GM23248 (cell line): Measurements from ENCODE around the gene DNAAF5. TPM values are rescaled to one million over a fixed set of nuclear protein-coding genes. Genes with fewer than 3 reads are reported as not detected.

ENCODE experiments used
- DNase-seq: peaks from one replicate; pipeline ENCODE4 v3.0.0-alpha.2; 2015
- H2AFZ ChIP-seq: fragments of 200-600 bp; sonication (generic); 2 replicates; pipeline ENCODE4 v1.6.1; 2016; ENCODE audit warnings: antibody characterized with exemption
- H3F3A ChIP-seq: fragments of 200-600 bp; sonication (generic); 2 replicates; pipeline ENCODE4 v1.6.1; 2016; ENCODE audit warnings: mild to moderate bottlenecking, antibody characterized with exemption, mixed run types; ENCODE audit not compliant: insufficient read depth
- H3K27ac ChIP-seq: fragments of 200-600 bp; sonication (generic); 2 replicates; pipeline ENCODE4 v1.5.1; 2016; ENCODE audit warnings: mild to moderate bottlenecking
- H3K27me3 ChIP-seq: fragments of 200-600 bp; sonication (generic); replicated peaks from 2 replicates; pipeline ENCODE4 v1.6.1; 2016; ENCODE audit warnings: mild to moderate bottlenecking; ENCODE audit not compliant: insufficient read depth
- H3K36me3 ChIP-seq: fragments of 200-600 bp; sonication (generic); 2 replicates; pipeline ENCODE4 v1.6.1; 2016; ENCODE audit warnings: low read depth, mild to moderate bottlenecking
- H3K4me1 ChIP-seq: fragments of 200-600 bp; sonication (generic); 2 replicates; pipeline ENCODE4 v1.6.1; 2016; ENCODE audit warnings: mild to moderate bottlenecking; ENCODE audit not compliant: insufficient read depth
- H3K4me2 ChIP-seq: fragments of 200-600 bp; sonication (generic); one replicate; pipeline ENCODE4 v1.6.1; 2016; ENCODE audit warnings: mild to moderate bottlenecking; ENCODE audit not compliant: unreplicated experiment
- H3K4me3 ChIP-seq: fragments of 200-600 bp; sonication (generic); 2 replicates; pipeline ENCODE4 v1.5.1; 2016; ENCODE audit warnings: mild to moderate bottlenecking
- H3K79me2 ChIP-seq: fragments of 200-600 bp; sonication (generic); 2 replicates; pipeline ENCODE4 v1.6.1; 2016; ENCODE audit warnings: mild to moderate bottlenecking; ENCODE audit not compliant: insufficient read depth
- H3K9ac ChIP-seq: fragments of 200-600 bp; sonication (generic); 2 replicates; pipeline ENCODE4 v1.6.1; 2016; ENCODE audit warnings: mild to moderate bottlenecking
- H3K9me2 ChIP-seq: fragments of 200-600 bp; sonication (generic); 2 replicates; pipeline ENCODE4 v1.6.1; 2016; ENCODE audit warnings: mixed run types, mild to moderate bottlenecking, moderate library complexity; ENCODE audit not compliant: insufficient read depth
- H3K9me3 ChIP-seq: fragments of 200-600 bp; sonication (generic); one replicate; pipeline ENCODE4 v1.6.1; 2017; ENCODE audit warnings: low read depth
- H4K20me1 ChIP-seq: fragments of 200-600 bp; sonication (generic); 2 replicates; pipeline ENCODE4 v1.6.0; 2016; ENCODE audit not compliant: insufficient read depth
- EZH2 ChIP-seq: fragments of 200-600 bp; sonication (generic); IDR thresholded peaks from 2 replicates; pipeline ENCODE4 v1.6.1; 2018; ENCODE audit warnings: antibody characterized with exemption, mild to moderate bottlenecking; ENCODE audit not compliant: insufficient read depth, poor library complexity, severe bottlenecking
- EZH2phosphoT487 ChIP-seq: fragments of 200-600 bp; sonication (generic); IDR thresholded peaks from 2 replicates; pipeline ENCODE4 v1.6.1; 2018; ENCODE audit warnings: antibody characterized with exemption, moderate library complexity, mild to moderate bottlenecking, low read depth; ENCODE audit not compliant: insufficient read depth
- WGBS, 2 experiments: methylation state at CpG; one replicate each; pipeline ENCODE4 v1.1.6; 2015 to 2017; ENCODE audit warnings: low lambda C conversion rate in 2 of 2, low coverage in 1 of 2; ENCODE audit errors: missing lambda C conversion rate in 2 of 2; 5-methylcytosine and 5-hydroxymethylcytosine counted together
- in situ Hi-C: fragments of 300-500 bp; cut with MboI; formaldehyde crosslinking; loops from 2 replicates; pipeline ENCODE4 v1.15.0; 2020
- polyA plus RNA-seq: library from polyadenylated mRNA; unstranded; fragments of >200 nt; fragmentation: Nextera tagmentation; extraction: Ambion mirVana; gene quantifications from 2 replicates; pipeline ENCODE4 v1.2.1, GENCODE V29; 2016
- total RNA-seq: library from RNA; depleted of rRNA; stranded (reverse); fragments of >200 nt; shearing (Covaris generic); gene quantifications from 2 replicates; pipeline ENCODE4 v1.2.3, GENCODE V29; 2014

Gene DNAAF5
- total and polyA plus RNA-seq, 2 experiments from 2014 or later: 5.7 to 35.7 TPM

- Histone ChIP-seq H3K4me3 (no peak overlapping the region), H3F3A (no peaks in the 10 kb centered on the region), H3K27me3 (no peaks in the 10 kb centered on the region), H3K9me3 (no peaks in the 10 kb centered on the region), H3K9me2 (no peaks in the 10 kb centered on the region), H2AFZ (no peak overlapping the region), H3K4me2 (no peak overlapping the region), H4K20me1 (no peaks in the 10 kb centered on the region), H3K9ac (no peak overlapping the region), H3K27ac (no peak overlapping the region), H3K4me1 (no peaks in the 10 kb centered on the region), H3K36me3 (no peaks in the 10 kb centered on the region), H3K79me2 (no peaks in the 10 kb centered on the region)
- DNase-seq: no peak
- TF ChIP-seq EZH2 (no peak), EZH2phosphoT487 (no peak)
- 96% methylated on average over 46 to 55 of the region's 56 CpGs for WGBS, 2 experiments
- in situ Hi-C loops: no loop called here
These were observed 56.4 kb downstream of the DNAAF5 start for GRCh38 chr7:782718-783449.

GRCh38 chr7:783556-784490, 57.3 kb downstream of the DNAAF5 start:
- H3F3A ChIP-seq: no peaks in the 10 kb centered on the region
- no peak overlapping the region for H2AFZ ChIP-seq
- H3K36me3 ChIP-seq: no peaks in the 10 kb centered on the region
- no peaks in the 10 kb centered on the region for H3K27me3 ChIP-seq
- no peak overlapping the region for H3K9ac ChIP-seq
- WGBS, 2 experiments: 90 to 93% methylated on average over 33 to 36 of the region's 36 CpGs
- no peak overlapping the region for H3K27ac ChIP-seq
- no peaks in the 10 kb centered on the region for H3K79me2 ChIP-seq
- no peaks in the 10 kb centered on the region for H3K4me1 ChIP-seq
- no peaks in the 10 kb centered on the region for H3K9me3 ChIP-seq
- H4K20me1 ChIP-seq: no peaks in the 10 kb centered on the region
- no peak overlapping the region for H3K4me2 ChIP-seq
- no peak for DNase-seq
- H3K4me3 ChIP-seq: no peak overlapping the region
- in situ Hi-C loops: no loop called here
- H3K9me2 ChIP-seq: no peaks in the 10 kb centered on the region
- TF ChIP-seq EZH2phosphoT487: no peak
- no peak for TF ChIP-seq EZH2

- H2AFZ ChIP-seq: no peak overlapping the region
- no peaks in the 10 kb centered on the region for H3K9me3 ChIP-seq
- no peaks in the 10 kb centered on the region for H3K9me2 ChIP-seq
- no peaks in the 10 kb centered on the region for H3K79me2 ChIP-seq
- H3F3A ChIP-seq: no peaks in the 10 kb centered on the region
- no peaks in the 10 kb centered on the region for H3K4me1 ChIP-seq
- no peaks in the 10 kb centered on the region for H4K20me1 ChIP-seq
- no peak for DNase-seq
- no peak overlapping the region for H3K9ac ChIP-seq
- H3K36me3 ChIP-seq: no peaks in the 10 kb centered on the region
- H3K4me2 ChIP-seq: no peak overlapping the region
- in situ Hi-C loops: no loop called here
- TF ChIP-seq EZH2phosphoT487: no peak
- H3K27ac ChIP-seq: no peak overlapping the region
- WGBS, 2 experiments: 93 to 94% methylated on average over 21 of the region's 21 CpGs
- H3K27me3 ChIP-seq: no peaks in the 10 kb centered on the region
- H3K4me3 ChIP-seq: no peak overlapping the region
These were observed 58.5 kb downstream of the DNAAF5 start for GRCh38 chr7:784971-785370.

- no peak overlapping the region for H3K4me2 ChIP-seq
- no peak for DNase-seq
- H4K20me1 ChIP-seq: no peaks in the 10 kb centered on the region
- in situ Hi-C loops: no loop called here
- H3K36me3 ChIP-seq: no peaks in the 10 kb centered on the region
- H2AFZ ChIP-seq: no peak overlapping the region
- no peaks in the 10 kb centered on the region for H3K4me1 ChIP-seq
- H3K9ac ChIP-seq: no peak overlapping the region
- no peak overlapping the region for H3K27ac ChIP-seq
- no peaks in the 10 kb centered on the region for H3K79me2 ChIP-seq
- no peak for TF ChIP-seq EZH2phosphoT487
- no peak for TF ChIP-seq EZH2
- H3K9me2 ChIP-seq: no peaks in the 10 kb centered on the region
- H3K9me3 ChIP-seq: no peaks in the 10 kb centered on the region
- no peaks in the 10 kb centered on the region for H3F3A ChIP-seq
- 93% methylated on average over 10 of the region's 10 CpGs for WGBS, 2 experiments
- no peaks in the 10 kb centered on the region for H3K27me3 ChIP-seq
- no peak overlapping the region for H3K4me3 ChIP-seq
These were observed 58.9 kb downstream of the DNAAF5 start for GRCh38 chr7:785416-785815.
